Measurements from ENCODE around the gene HS3ST2. TPM values are rescaled to one million over a fixed set of nuclear protein-coding genes. Genes with fewer than 3 reads are reported as not detected.

Gene HS3ST2
- total RNA-seq, 1 experiment from 2014 or later = 0.14 TPM

DNA sequence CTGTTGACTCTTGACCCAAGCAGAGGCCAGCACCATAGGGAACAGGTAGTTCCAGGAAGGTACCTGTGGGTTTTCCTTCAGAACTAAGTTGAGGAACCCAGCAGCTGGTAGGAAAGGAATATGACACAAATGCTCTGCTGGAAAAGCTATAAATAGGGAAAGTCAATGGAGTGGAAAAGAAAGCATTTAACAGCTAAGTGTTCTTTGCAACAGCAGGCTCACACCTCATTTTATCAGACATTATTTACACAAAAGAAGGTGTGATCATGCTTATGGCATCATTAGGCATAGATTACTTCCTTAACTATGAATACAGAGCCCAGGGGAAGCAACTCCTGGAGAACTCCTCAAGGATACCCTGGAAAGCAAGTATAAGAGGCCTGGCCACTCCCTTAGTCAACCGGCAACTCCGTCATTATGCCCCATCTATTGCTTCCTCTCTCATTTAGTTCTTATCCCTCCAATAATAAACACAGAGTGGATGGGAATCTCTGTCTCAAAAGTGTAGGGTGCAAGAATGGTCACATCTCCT is 128.1 kb downstream of the HS3ST2 start:
- POLR2A ChIA-PET = no interaction called here
- TF ChIP-seq, protein P1, sequence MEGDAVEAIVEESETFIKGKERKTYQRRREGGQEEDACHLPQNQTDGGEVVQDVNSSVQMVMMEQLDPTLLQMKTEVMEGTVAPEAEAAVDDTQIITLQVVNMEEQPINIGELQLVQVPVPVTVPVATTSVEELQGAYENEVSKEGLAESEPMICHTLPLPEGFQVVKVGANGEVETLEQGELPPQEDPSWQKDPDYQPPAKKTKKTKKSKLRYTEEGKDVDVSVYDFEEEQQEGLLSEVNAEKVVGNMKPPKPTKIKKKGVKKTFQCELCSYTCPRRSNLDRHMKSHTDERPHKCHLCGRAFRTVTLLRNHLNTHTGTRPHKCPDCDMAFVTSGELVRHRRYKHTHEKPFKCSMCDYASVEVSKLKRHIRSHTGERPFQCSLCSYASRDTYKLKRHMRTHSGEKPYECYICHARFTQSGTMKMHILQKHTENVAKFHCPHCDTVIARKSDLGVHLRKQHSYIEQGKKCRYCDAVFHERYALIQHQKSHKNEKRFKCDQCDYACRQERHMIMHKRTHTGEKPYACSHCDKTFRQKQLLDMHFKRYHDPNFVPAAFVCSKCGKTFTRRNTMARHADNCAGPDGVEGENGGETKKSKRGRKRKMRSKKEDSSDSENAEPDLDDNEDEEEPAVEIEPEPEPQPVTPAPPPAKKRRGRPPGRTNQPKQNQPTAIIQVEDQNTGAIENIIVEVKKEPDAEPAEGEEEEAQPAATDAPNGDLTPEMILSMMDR (IDR thresholded peaks at IDR 0.05; ENCODE audit: unreplicated experiment) = no peak
- peaks cover 40% of the 10 kb centered on the region for H3K27me3 Mint-ChIP-seq (ENCODE audit: insufficient read depth, unreplicated experiment)
- H3K36me3 Mint-ChIP-seq (ENCODE audit: insufficient read depth, unreplicated experiment) = no peaks in the 10 kb centered on the region
- no peaks in the 10 kb centered on the region for H3K4me1 Mint-ChIP-seq (ENCODE audit: insufficient read depth, unreplicated experiment)
- H3K4me3 Mint-ChIP-seq (ENCODE audit: unreplicated experiment) = no peak overlapping the region
- no peak overlapping the region for H3K27ac Mint-ChIP-seq (ENCODE audit: low read depth, unreplicated experiment)
- DNase-seq (ENCODE audit: unreplicated experiment) = no peak
- CTCF ChIA-PET = no interaction called here
- no TSS peak for BruUV-seq (replicated peaks)
- intact Hi-C loops (cut with micrococcal nuclease) = no loop called here
- H3K9me3 Mint-ChIP-seq (ENCODE audit: unreplicated experiment) = no peaks in the 10 kb centered on the region

DNA sequence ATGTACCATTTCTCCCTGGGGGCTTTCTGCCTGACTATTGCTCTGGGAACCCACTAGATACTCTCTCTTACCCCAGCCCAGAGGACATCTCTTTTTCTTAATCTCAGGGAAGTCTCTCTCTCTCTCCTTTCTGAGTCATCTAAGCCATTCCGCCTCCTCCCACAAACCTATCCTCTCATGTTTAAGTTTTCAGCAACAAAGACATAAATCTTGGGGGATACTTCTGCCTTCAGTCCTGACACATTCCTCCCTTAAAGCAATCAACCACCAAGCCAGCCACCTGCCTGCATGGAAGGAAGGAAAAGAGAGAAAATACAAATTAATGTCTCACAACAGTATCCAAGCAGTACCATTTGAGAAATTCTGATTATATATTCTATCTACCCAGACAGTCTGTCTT is 128.8 kb downstream of the HS3ST2 start:
- H3K36me3 Mint-ChIP-seq (ENCODE audit: insufficient read depth, unreplicated experiment) = no peaks in the 10 kb centered on the region
- H3K27me3 Mint-ChIP-seq (ENCODE audit: insufficient read depth, unreplicated experiment) = peaks cover 40% of the 10 kb centered on the region
- CTCF ChIA-PET = no interaction called here
- no peak overlapping the region for H3K27ac Mint-ChIP-seq (ENCODE audit: low read depth, unreplicated experiment)
- DNase-seq (ENCODE audit: unreplicated experiment) = no peak
- BruUV-seq (replicated peaks) = no TSS peak
- POLR2A ChIA-PET = no interaction called here
- H3K4me3 Mint-ChIP-seq (ENCODE audit: unreplicated experiment) = no peak overlapping the region
- TF ChIP-seq, protein P1 (IDR thresholded peaks at IDR 0.05; ENCODE audit: unreplicated experiment) = no peak
- H3K4me1 Mint-ChIP-seq (ENCODE audit: insufficient read depth, unreplicated experiment) = no peaks in the 10 kb centered on the region
- H3K9me3 Mint-ChIP-seq (ENCODE audit: unreplicated experiment) = no peaks in the 10 kb centered on the region
- intact Hi-C loops (cut with micrococcal nuclease) = no loop called here

DNA sequence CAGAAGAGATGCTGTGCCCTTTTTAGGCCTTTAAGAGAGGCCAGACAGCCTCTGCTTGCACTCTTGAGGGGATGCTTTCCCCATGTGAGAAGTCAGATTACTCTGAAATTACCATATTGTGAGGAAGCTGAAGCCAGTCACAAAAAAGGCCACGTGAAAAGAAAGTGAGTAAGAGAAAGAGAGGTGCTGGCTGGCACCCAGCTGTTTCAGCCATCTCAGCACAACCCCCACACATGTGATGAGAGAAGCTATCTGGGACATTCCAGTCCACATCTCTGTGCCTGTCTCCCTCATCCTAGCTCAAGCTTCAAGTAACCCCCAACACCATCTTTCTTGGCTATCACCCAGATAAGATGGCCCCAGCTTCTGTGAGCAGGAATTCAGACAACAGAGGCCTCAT is 131.4 kb downstream of the HS3ST2 start:
- peaks cover 59% of the 10 kb centered on the region for H3K27me3 Mint-ChIP-seq (ENCODE audit: insufficient read depth, unreplicated experiment)

DNA sequence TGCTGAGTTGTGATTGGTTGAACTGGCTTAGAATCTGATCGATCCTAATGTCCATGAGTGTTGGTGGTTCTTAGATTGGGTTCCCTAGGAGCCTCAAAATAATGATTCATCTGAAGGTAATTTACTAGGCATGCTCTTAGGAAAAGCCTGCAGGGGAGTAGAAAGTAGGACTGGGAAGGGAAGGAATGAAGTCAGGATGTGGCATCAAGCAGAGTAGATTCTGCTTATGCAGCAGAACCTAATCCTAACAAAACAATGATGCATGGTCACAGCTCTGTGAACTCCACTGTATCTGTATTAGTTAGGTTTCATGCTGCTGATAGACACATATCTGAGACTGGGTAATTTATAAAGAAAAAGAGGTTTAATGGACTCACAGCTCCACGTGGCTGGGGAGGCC is 132.5 kb downstream of the HS3ST2 start:
- no peak for DNase-seq (ENCODE audit: unreplicated experiment)
- Mint-ChIP-seq H3K27ac (ENCODE audit: low read depth, unreplicated experiment) (no peak overlapping the region), H3K27me3 (ENCODE audit: insufficient read depth, unreplicated experiment) (peaks cover 65% of the 10 kb centered on the region), H3K4me3 (ENCODE audit: unreplicated experiment) (no peak overlapping the region), H3K36me3 (ENCODE audit: insufficient read depth, unreplicated experiment) (no peaks in the 10 kb centered on the region), H3K9me3 (ENCODE audit: unreplicated experiment) (no peaks in the 10 kb centered on the region), H3K4me1 (ENCODE audit: insufficient read depth, unreplicated experiment) (no peaks in the 10 kb centered on the region)
- no TSS peak for BruUV-seq (replicated peaks)
- CTCF ChIA-PET = interaction anchor here (1.1 kb wide), 1 partner anchor 47 kb away, joined by 6 read pairs; no protein-coding TSS in a partner anchor
- TF ChIP-seq, protein P1 (IDR thresholded peaks at IDR 0.05; ENCODE audit: unreplicated experiment) = no peak
- intact Hi-C loops (cut with micrococcal nuclease) = no loop called here
- POLR2A ChIA-PET = no interaction called here

More for the DNA sequence above, 131.4 kb downstream of the HS3ST2 start:
- peak; percentile 19 for DNase-seq (ENCODE audit: unreplicated experiment)
- POLR2A ChIA-PET = no interaction called here
- no TSS peak for BruUV-seq (replicated peaks)
- intact Hi-C loops (cut with micrococcal nuclease) = no loop called here
- no peak overlapping the region for H3K27ac Mint-ChIP-seq (ENCODE audit: low read depth, unreplicated experiment)
- TF ChIP-seq, protein P1 (IDR thresholded peaks at IDR 0.05; ENCODE audit: unreplicated experiment) = no peak
- no peak overlapping the region for H3K4me3 Mint-ChIP-seq (ENCODE audit: unreplicated experiment)
- CTCF ChIA-PET = interaction anchor here (0.6 to 1.5 kb wide), 6 partner anchors 10 to 811 kb away, joined by 3 to 5 read pairs (median 4); no protein-coding TSS in a partner anchor
- no peaks in the 10 kb centered on the region for H3K4me1 Mint-ChIP-seq (ENCODE audit: insufficient read depth, unreplicated experiment)
- H3K36me3 Mint-ChIP-seq (ENCODE audit: insufficient read depth, unreplicated experiment) = no peaks in the 10 kb centered on the region
- no peaks in the 10 kb centered on the region for H3K9me3 Mint-ChIP-seq (ENCODE audit: unreplicated experiment)
